Renal cortex interstitium (tissue), 11 donors: ENCODE results near the gene CIDEC. TPM values are rescaled to one million over a fixed set of nuclear protein-coding genes. Genes with fewer than 3 reads are reported as not detected.

Source experiments
- DNase-seq, 11 donors: peaks; one replicate each; pipeline ENCODE4 v3.0.0-alpha.2; 2013; ENCODE audit warnings: low read depth in 9 of 11, low spot score in 4 of 11; ENCODE audit errors: extremely low read depth in 1 of 11
- polyA plus RNA-seq, 3 donors: library from polyadenylated mRNA; unstranded; fragments of 120-200 nt; gene quantifications; one replicate each; pipeline ENCODE4 v1.2.1, GENCODE V29; 2013; ENCODE audit not compliant: insufficient read length in 3 of 3

CIDEC gene
- polyA plus RNA-seq, 3 donors = 0.13 to 0.30 (median 0.17) TPM

- no peak for DNase-seq
Measured at GRCh38 chr3:9828801-9829755, 51.0 kb downstream of the CIDEC start.

GRCh38 chr3:9826815-9827573, 53.1 kb downstream of the CIDEC start:
- DNase-seq = no peak

GRCh38 chr3:9825451-9826040, 54.5 kb downstream of the CIDEC start:
- no peak for DNase-seq

- no peak for DNase-seq
Measured at GRCh38 chr3:9820946-9821345, 59.1 kb downstream of the CIDEC start.

GRCh38 chr3:9820543-9820942, 59.5 kb downstream of the CIDEC start:
- DNase-seq = no peak

GRCh38 chr3:9818666-9819335, 61.3 kb downstream of the CIDEC start:
- no peak for DNase-seq

- no peak for DNase-seq
Measured at GRCh38 chr3:9817436-9817835, 62.6 kb downstream of the CIDEC start.

Other genes starting within 250 kb of the CIDEC start
- 10 to 100 TPM; 29.8 to 33.1 (median 33.1) TPM for gene MTMR14, start 230.7 kb downstream of the CIDEC start, polyA plus RNA-seq
- under 1 TPM in 1 of 3 donors, not detected in 2; 0.29 TPM for gene CPNE9, start 176.4 kb downstream of the CIDEC start, polyA plus RNA-seq
- gene BRPF1, start 148.5 kb downstream of the CIDEC start, polyA plus RNA-seq = 10 to 100 TPM; 17.8 to 21.3 (median 20.0) TPM
- gene OGG1, start 130.3 kb downstream of the CIDEC start, polyA plus RNA-seq = 10 to 100 TPM; 57.5 to 77.5 (median 59.4) TPM
- gene CAMK1, start 110.3 kb downstream of the CIDEC start, polyA plus RNA-seq = 10 to 100 TPM; 16.0 to 22.6 (median 18.7) TPM
- gene TADA3, start 87.8 kb downstream of the CIDEC start, polyA plus RNA-seq = 10 to 100 TPM; 58.2 to 73.4 (median 71.1) TPM
- gene ARPC4, start 87.2 kb downstream of the CIDEC start, polyA plus RNA-seq = 100 to 1,000 TPM; 113 to 145 (median 141) TPM
- 10 to 100 TPM; 44.0 to 92.7 (median 47.5) TPM for gene TTLL3, start 70.0 kb downstream of the CIDEC start, polyA plus RNA-seq
- 10 to 100 TPM; 29.9 to 36.6 (median 34.9) TPM for gene RPUSD3, start 36.2 kb downstream of the CIDEC start, polyA plus RNA-seq
- gene JAGN1, start 10.4 kb upstream of the CIDEC start, polyA plus RNA-seq = 10 to 100 TPM; 40.4 to 47.0 (median 46.5) TPM
- 10 to 100 TPM in 1 of 3 donors, 1 to 10 TPM in 2; 8.9 to 14.5 (median 10.0) TPM for gene IL17RE, start 22.6 kb upstream of the CIDEC start, polyA plus RNA-seq
- gene IL17RC, start 36.8 kb upstream of the CIDEC start, polyA plus RNA-seq = 10 to 100 TPM; 30.9 to 42.3 (median 39.6) TPM
- 10 to 100 TPM; 50.6 to 72.2 (median 54.2) TPM for gene CRELD1, start 53.6 kb upstream of the CIDEC start, polyA plus RNA-seq
- 1 to 10 TPM; 3.7 to 4.8 (median 4.2) TPM for gene PRRT3, start 72.2 kb upstream of the CIDEC start, polyA plus RNA-seq
- gene EMC3, start 106.6 kb upstream of the CIDEC start, polyA plus RNA-seq = 10 to 100 TPM; 79.3 to 94.2 (median 91.4) TPM
- gene FANCD2, start 146.2 kb upstream of the CIDEC start, polyA plus RNA-seq = 10 to 100 TPM; 20.7 to 24.8 (median 22.6) TPM
- gene FANCD2OS, start 228.0 kb upstream of the CIDEC start, polyA plus RNA-seq = under 1 TPM in 1 of 3 donors, not detected in 2; 0.47 TPM
- 100 to 1,000 TPM; 178 to 213 (median 211) TPM for gene BRK1, start 235.4 kb upstream of the CIDEC start, polyA plus RNA-seq